ENCODE data around the gene SS18L1.

The SS18L1 gene

GRCh38 chr20:62143081-62143956, at the start of gene SS18L1, which contains the start of gene PSMA7:
Gene SS18L1 (plus strand): TSS chr20:62143769. CDS start chr20:62143821, 52 bp downstream.
Gene PSMA7 (minus strand): TSS chr20:62143394. CDS start chr20:62143303, 91 bp downstream.
- TF ChIP-seq SP1 (IDR thresholded peaks at IDR 0.05) (no peak), FOXM1 (IDR thresholded peaks at IDR 0.05; ENCODE audit: borderline replicate concordance) (peak; percentile 59; the same call in 1 of the 2 replicates), NFRKB (IDR thresholded peaks at IDR 0.05) (no peak), L3MBTL2 (conservative IDR thresholded peaks at IDR 0.05) (no peak), HDGF (IDR thresholded peaks at IDR 0.05; ENCODE audit: borderline replicate concordance) (no peak), FOXA1 (IDR thresholded peaks at IDR 0.05) (no peak), ARNT (IDR thresholded peaks at IDR 0.05) (0 out of 2 replicates have a peak, but pooled peaks have one; percentile 28), ELF4 (IDR thresholded peaks at IDR 0.05) (no peak), LEF1 (IDR thresholded peaks at IDR 0.05; ENCODE audit: borderline replicate concordance) (no peak), TARDBP (IDR thresholded peaks at IDR 0.05) (no peak), CTBP1 (IDR thresholded peaks at IDR 0.05; ENCODE audit: borderline replicate concordance) (no peak), SUZ12 (IDR thresholded peaks at IDR 0.05) (no peak)
- CTCF ChIA-PET = no interaction called here
- peak; percentile 89 for DNase-seq (ENCODE audit: extremely low spot score)
- POLR2A ChIA-PET = interaction anchor here (1.0 to 1.4 kb wide), 2 partner anchors 21 to 133 kb away, joined by 3 to 4 read pairs; partner anchors contain the start of gene LSM14B

GRCh38 chr20:62096421-62097380, 46.9 kb upstream of the SS18L1 start:
- no peak for TF ChIP-seq LEF1 (IDR thresholded peaks at IDR 0.05; ENCODE audit: borderline replicate concordance)
- TF ChIP-seq TARDBP (IDR thresholded peaks at IDR 0.05) = no peak
- no peak for TF ChIP-seq HDGF (IDR thresholded peaks at IDR 0.05; ENCODE audit: borderline replicate concordance)
- TF ChIP-seq CTBP1 (IDR thresholded peaks at IDR 0.05; ENCODE audit: borderline replicate concordance) = no peak
- DNase-seq (ENCODE audit: extremely low spot score) = no peak
- ChIA-PET POLR2A (no interaction called here), CTCF (no interaction called here)

GRCh38 chr20:62097881-62098407, 45.6 kb upstream of the SS18L1 start:
- no peak for DNase-seq (ENCODE audit: extremely low spot score)
- TF ChIP-seq FOXK2 (IDR thresholded peaks at IDR 0.05) (no peak), NFRKB (IDR thresholded peaks at IDR 0.05) (no peak)
- POLR2A ChIA-PET = no interaction called here
- CTCF ChIA-PET = no interaction called here

- no peak for DNase-seq (ENCODE audit: extremely low spot score)
- no peak for TF ChIP-seq PKNOX1 (IDR thresholded peaks at IDR 0.05)
- no peak for TF ChIP-seq L3MBTL2 (conservative IDR thresholded peaks at IDR 0.05)
- TF ChIP-seq ZNF384 (IDR thresholded peaks at IDR 0.05) = no peak
- no peak for TF ChIP-seq ARNT (IDR thresholded peaks at IDR 0.05)
- TF ChIP-seq FOXA1 (IDR thresholded peaks at IDR 0.05) = no peak
- no peak for TF ChIP-seq TARDBP (IDR thresholded peaks at IDR 0.05)
- TF ChIP-seq SP1 (IDR thresholded peaks at IDR 0.05) = no peak
- no peak for TF ChIP-seq SUZ12 (IDR thresholded peaks at IDR 0.05)
- no peak for TF ChIP-seq BHLHE40 (IDR thresholded peaks at IDR 0.05; ENCODE audit: borderline replicate concordance)
- no peak for TF ChIP-seq ELF4 (IDR thresholded peaks at IDR 0.05)
- TF ChIP-seq NFRKB (IDR thresholded peaks at IDR 0.05) = no peak
- TF ChIP-seq FOXK2 (IDR thresholded peaks at IDR 0.05) = no peak
- TF ChIP-seq HDGF (IDR thresholded peaks at IDR 0.05; ENCODE audit: borderline replicate concordance) = no peak
- no peak for TF ChIP-seq FOXM1 (IDR thresholded peaks at IDR 0.05; ENCODE audit: borderline replicate concordance)
- TF ChIP-seq CTBP1 (IDR thresholded peaks at IDR 0.05; ENCODE audit: borderline replicate concordance) = no peak
- no peak for TF ChIP-seq LEF1 (IDR thresholded peaks at IDR 0.05; ENCODE audit: borderline replicate concordance)
- ChIA-PET CTCF (interaction anchor here (0.6 kb wide), 1 partner anchor 15 kb away, joined by 4 read pairs; no protein-coding TSS in a partner anchor), POLR2A (interaction anchor here (0.8 to 1.1 kb wide), 2 partner anchors 20 to 34 kb away, joined by 3 read pairs; no protein-coding TSS in a partner anchor)
Measured at GRCh38 chr20:62101078-62101477, 42.5 kb upstream of the SS18L1 start.

GRCh38 chr20:62103508-62104233, 39.9 kb upstream of the SS18L1 start:
- no peak for TF ChIP-seq PKNOX1 (IDR thresholded peaks at IDR 0.05)
- no peak for TF ChIP-seq LEF1 (IDR thresholded peaks at IDR 0.05; ENCODE audit: borderline replicate concordance)
- no peak for TF ChIP-seq FOXA1 (IDR thresholded peaks at IDR 0.05)
- no peak for TF ChIP-seq FOXK2 (IDR thresholded peaks at IDR 0.05)
- no peak for TF ChIP-seq ZNF384 (IDR thresholded peaks at IDR 0.05)
- no peak for TF ChIP-seq HDGF (IDR thresholded peaks at IDR 0.05; ENCODE audit: borderline replicate concordance)
- TF ChIP-seq ELF4 (IDR thresholded peaks at IDR 0.05) = no peak
- TF ChIP-seq L3MBTL2 (conservative IDR thresholded peaks at IDR 0.05) = no peak
- TF ChIP-seq BHLHE40 (IDR thresholded peaks at IDR 0.05; ENCODE audit: borderline replicate concordance) = no peak
- TF ChIP-seq FOXM1 (IDR thresholded peaks at IDR 0.05; ENCODE audit: borderline replicate concordance) = no peak
- no peak for TF ChIP-seq SP1 (IDR thresholded peaks at IDR 0.05)
- no peak for TF ChIP-seq NFRKB (IDR thresholded peaks at IDR 0.05)
- no peak for TF ChIP-seq CTBP1 (IDR thresholded peaks at IDR 0.05; ENCODE audit: borderline replicate concordance)
- TF ChIP-seq TARDBP (IDR thresholded peaks at IDR 0.05) = no peak
- no peak for TF ChIP-seq ARNT (IDR thresholded peaks at IDR 0.05)
- TF ChIP-seq SUZ12 (IDR thresholded peaks at IDR 0.05) = no peak
- no peak for DNase-seq (ENCODE audit: extremely low spot score)
- ChIA-PET POLR2A (interaction anchor here (1.4 kb wide), 1 partner anchor 18 kb away, joined by 7 read pairs; the partner anchor contains the start of gene LSM14B), CTCF (no interaction called here)
